Measurements from ENCODE around the gene AP5Z1.
"Not testable (repeated sequence)": the region's sequence is repeated elsewhere in the genome, so short reads cannot be mapped to it uniquely, and the experiment has no call there.

Gene AP5Z1

DNA sequence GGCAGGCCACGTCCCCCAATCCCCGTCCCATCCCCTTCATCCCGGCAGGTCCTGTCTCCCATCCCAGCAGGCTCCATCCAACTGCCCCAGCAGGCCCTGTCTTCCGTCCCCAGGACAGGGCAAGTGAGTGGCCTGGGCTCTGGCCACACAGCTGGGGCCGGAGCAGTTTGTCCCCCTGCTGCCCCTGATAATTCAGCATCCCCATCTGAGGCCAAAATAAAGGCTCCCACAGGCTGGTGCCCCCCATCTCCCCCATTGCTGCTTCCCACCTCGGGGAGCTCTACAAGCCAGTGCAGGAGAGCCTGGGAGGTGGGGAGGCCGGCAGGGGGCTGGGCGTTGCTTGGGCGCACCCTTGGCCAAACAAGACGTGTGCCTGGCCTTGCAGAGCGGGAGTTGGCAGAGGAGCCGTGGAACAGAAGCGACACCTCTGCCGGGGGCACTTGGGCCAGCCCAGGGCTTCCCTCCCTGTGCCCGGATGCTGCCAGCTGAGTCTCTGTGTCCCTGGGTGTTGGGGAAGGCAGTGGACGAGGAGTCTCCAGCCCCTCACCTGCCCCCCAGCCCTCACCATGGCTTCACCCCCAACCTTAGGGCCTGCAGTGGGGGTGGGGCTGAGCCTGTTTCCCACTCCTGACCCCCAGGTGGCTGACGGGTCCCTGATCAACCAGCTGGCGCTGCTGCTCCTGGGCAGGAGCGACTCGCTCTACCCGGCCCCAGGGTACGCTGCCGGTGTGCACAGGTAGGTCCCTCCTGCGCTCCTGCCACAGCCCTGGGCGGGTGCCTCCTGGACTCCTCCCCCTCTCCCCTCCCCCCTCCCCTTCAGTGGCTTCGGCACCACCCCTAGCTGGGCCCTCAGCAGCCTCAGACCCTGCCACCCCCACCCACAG lies 14.0 kb downstream of the AP5Z1 start:
- no peak for DNase-seq

DNA sequence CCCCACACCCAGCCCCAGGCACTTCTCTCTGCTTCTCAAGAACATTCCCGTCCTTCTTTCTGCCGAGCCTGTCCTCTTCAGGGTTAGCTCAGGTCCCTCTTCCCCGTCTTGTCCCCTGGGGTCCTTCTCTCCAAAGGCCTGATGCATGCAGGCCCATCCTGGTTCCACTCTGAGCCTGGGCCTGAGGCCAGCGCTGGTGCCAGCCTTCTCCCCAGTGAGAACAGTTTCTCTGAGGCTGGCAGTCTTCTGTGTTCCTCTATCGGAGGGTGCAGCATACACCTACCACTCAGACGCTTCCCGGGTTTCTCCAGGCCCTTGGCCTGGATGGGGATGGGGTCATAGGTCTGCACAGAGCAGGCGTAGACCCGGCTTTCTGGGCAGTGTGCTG lies 14.6 kb downstream of the AP5Z1 start:
- DNase-seq: no peak

DNA sequence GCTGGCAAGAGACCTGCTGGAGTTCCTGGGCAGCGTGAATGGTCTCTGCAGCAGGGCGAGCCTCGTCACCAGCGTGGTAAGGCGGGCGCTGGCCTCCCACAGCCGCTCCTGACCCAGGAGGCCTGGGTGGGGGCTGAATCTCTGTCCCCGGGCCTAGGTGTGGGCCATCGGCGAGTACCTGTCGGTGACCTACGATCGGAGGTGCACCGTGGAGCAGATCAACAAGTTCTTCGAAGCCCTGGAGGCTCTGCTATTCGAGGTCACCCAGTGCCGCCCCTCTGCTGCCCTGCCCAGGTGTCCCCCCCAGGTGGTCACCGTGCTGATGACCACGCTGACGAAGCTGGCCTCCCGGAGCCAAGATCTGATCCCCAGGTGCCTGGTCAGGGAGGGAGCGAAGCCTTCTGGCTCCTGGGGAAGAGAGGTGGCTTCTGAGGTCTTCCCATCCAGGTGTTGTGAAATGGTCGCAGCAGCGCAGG lies 15.1 kb downstream of the AP5Z1 start:
- no peak for DNase-seq

DNA sequence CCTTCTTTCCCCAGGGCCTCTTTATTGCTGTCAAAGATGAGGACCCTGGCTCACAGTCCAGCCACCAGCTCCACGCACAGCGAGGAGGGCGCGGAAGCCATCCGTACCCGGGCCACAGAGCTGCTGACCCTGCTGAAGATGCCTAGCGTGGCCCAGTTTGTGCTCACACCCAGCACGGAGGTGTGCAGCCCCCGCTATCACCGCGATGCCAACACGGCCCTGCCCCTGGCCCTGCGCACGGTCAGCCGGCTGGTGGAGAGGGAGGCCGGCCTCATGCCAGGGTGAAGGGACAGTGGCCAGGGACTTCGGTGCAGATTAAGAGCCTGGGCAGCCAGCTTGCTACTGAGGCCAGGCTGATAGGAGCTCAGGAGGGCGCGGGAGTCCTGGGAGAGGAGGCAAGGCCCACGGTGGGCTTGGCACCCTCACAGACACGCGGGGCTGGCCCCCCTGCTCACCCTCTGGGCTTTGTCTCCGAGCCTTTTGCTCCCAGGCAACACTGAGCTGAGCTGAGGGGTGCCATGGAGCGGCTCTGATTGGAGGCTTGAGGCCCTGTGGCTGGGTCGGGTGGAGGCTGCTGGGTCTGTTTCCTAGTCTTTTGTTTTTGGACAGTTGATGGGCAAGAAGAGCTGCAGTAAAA lies 15.8 kb downstream of the AP5Z1 start:
- no peak for DNase-seq

- no peak for DNase-seq
Observed at GRCh38 chr7:4791738-4792536, 16.5 kb downstream of the AP5Z1 start.

- no peak for DNase-seq
Observed at GRCh38 chr7:4792537-4793126, 17.2 kb downstream of the AP5Z1 start.

- DNase-seq: not testable (repeated sequence)
Observed at GRCh38 chr7:4793385-4793993, 18.1 kb downstream of the AP5Z1 start.

GRCh38 chr7:4794171-4794570 lies 18.7 kb downstream of the AP5Z1 start:
- DNase-seq: not testable (repeated sequence)

- DNase-seq: no peak
Observed at GRCh38 chr7:4794591-4795350, 19.3 kb downstream of the AP5Z1 start.

- no peak for DNase-seq
Observed at GRCh38 chr7:4796453-4796852, 21.0 kb downstream of the AP5Z1 start.

GRCh38 chr7:4797858-4798705 lies 22.7 kb downstream of the AP5Z1 start:
- no peak for DNase-seq

DNA sequence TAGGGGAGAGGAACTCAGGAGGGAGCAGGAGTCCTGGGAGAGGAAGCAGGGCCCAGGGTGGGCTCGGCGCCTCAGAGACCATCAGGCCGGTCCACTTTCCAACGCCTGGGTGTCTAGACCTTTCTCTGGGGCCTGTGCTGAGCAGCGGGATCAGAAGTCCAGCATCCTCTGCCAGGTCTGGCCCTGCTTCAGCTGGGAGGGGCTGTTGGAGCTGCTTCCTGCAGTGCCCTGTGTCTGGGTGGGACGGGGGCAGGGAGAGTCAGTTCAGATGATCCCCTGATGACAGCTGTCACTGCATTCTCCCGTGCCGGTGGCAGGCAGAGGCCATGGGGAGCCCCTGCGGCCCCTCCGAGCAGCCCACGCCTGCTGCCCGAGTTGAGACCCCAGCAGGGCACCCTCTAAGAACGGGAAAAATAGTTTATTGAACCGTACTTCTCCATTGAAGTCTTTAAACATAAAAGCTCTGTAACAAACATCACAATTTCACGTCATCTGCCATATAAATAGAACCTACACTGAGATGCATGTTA lies 23.3 kb downstream of the AP5Z1 start:
- DNase-seq: no peak

GRCh38 chr7:4799508-4800268 lies 24.3 kb downstream of the AP5Z1 start:
- DNase-seq: no peak

- no peak for DNase-seq
Observed at GRCh38 chr7:4800487-4800886, 25.1 kb downstream of the AP5Z1 start.

DNA sequence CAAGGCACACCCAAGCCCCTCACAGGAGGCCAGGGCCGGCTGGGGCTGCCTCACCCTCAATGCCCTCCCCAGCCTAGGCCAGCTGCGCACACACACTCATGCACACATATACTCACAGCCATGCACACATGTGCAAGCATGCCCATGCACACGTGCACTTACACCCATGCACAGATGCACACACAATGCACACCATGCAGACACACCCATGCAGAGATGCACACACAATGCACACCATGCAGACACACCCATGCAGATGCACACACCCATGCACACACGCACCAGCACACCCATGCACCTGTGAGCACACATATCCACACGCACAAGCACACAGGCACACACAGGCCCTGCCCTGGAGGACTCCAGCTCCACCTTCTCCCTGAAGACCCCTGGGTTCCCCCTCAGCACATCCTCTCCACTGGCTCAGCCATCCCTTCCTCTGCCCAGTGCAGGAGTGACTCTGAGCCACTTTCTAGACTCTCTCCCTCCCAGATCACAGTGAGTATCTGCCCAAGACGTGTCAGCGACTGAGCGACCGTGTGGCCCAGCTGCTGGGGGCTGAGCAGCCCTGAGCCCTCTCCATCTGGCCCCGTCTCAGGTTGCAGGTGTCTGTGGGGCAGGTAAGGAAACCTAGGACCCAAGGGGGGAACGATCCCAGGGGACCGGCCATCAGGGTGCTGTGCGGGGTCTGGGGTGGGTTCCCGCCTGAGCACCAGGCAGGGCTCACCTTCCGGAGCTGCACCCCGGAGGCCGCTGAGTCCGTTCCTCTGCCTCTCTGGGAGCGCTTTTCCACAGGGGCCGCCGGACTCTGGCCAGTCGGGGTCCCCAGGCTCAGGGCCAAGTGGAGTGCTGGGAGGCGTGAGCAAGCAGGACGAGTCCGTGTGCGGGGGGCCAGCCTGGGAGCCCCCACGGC lies 25.8 kb downstream of the AP5Z1 start:
- DNase-seq: no peak

GRCh38 chr7:4801839-4802231 lies 26.4 kb downstream of the AP5Z1 start:
- no peak for DNase-seq

- not testable (repeated sequence) for DNase-seq
Observed at GRCh38 chr7:4802577-4802976, 27.2 kb downstream of the AP5Z1 start.

DNA sequence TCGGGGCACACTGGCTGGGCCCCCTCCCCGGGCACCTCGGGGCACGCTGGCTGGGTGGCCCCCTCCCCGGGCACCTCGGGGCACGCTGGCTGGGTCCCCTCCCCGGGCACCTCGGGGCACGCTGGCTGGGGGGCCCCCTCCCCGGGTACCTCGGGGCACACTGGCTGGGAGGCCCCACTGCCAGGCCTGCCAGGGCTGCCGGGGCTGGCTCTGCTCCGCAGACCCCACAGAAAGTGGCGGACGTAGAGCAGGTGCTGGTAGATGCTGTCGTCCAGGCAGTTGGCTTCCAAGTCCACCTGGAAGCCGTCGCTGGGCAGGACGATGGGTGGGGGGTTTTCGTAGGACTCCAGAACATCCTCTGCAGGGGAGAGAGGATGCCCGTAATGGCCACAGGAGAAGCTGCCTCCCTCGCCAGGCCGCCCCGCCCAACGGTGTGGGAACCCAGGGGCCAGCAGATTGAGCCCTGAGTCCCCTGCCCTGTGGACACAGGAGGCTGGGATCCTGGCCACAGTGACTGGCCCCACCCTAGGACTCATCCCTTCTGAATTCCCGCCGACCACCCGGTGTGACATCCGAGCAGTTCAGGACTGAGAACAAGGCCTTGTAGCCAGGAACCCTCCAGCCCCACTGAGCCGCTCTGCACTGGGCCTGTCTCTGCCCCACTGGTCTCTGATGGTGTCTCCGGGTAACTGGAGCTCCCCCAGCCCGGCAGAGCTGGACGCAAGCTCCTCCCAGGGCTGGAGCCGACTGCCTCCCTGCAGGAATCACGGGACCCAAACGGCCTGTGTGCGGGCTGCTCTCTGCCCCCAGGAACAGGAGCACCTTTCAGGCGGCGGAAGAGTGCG lies 28.2 kb downstream of the AP5Z1 start:
- no peak for DNase-seq

All from COR-L47 (cell line).